NCI-H1694 treated with DMSO at 0.1 percent for 48 hours (cell line): ENCODE measurements around the gene TUBGCP5.
"Not testable (repeated sequence)": the region's sequence is repeated elsewhere in the genome, so short reads cannot be mapped to it uniquely, and the experiment has no call there.

Source experiments
- DNase-seq: peaks from one replicate; lab custom pipeline; 2025; lab: John Stamatoyannopoulos, UW

TUBGCP5 gene

GRCh38 chr15:23041736-23042135 lies 2.4 kb upstream of the TUBGCP5 start:
- DNase-seq: not testable (repeated sequence)

- DNase-seq: no peak
Observed at GRCh38 chr15:23039917-23040281, 530 bp upstream of the TUBGCP5 start.

DNA sequence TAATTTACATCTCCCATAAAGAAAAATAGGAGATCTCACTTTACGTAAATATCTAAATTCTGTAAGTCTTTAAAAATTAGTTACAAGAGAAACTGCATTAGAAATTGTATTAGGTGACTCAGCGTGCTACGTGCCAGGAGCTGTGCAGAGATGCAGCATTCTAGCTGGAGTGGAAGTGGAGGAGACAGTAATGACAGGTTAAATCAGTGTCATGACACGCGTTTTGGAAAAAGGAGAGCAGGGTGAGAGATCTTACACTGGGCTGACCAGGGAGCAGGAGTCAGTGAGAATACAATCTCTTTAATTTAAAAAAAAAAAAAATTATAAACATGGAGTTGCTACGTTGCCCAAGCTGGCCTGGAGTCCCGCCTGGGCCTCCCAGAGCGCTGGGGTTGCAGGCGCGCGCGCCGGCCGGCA lies 635 bp downstream of the TUBGCP5 start:
- DNase-seq: peak; percentile 0

GRCh38 chr15:23035964-23036566 lies 3.3 kb downstream of the TUBGCP5 start:
- no peak for DNase-seq

DNA sequence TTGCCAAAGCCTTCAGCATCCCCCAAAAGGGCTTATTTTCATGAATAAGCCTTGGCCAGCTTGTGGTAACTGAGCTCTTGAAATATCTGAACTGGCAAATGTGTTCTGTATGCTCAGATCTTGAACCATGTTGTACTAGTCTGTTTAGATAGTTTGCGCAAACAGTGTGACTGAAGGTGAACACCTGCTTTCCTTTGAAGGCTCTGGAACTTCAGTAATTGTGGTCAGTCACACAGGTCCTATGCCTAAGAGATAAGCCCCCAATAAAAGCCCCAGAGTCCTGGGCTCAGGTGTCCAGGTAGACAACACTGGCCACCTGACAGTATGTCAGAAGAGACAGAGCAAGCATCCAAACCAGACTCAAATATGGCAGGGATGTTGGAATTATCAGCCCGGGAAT lies 5.4 kb downstream of the TUBGCP5 start:
- DNase-seq: no peak

- DNase-seq: no peak
Observed at GRCh38 chr15:23026218-23026617, 13.2 kb downstream of the TUBGCP5 start.

DNA sequence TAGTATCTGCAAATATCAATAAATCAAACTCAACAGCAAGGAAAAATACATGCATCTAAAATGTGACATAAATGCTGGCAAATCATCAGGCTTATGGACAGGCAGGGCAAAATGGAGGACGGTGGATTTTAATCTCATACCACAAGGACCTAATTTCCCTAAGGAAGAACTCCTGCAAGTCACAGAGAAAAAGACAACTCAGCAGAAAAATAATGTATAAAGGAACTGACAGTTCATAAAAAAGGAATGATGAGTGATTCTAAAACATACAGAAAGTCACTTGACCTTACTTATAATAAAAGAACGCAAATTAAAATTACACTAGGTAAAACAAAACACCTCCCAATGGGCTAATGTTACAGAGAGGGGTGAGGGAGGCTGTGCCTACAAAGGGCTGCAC lies 17.2 kb downstream of the TUBGCP5 start:
- DNase-seq: no peak

- DNase-seq: no peak
Observed at GRCh38 chr15:23014394-23015000, 24.9 kb downstream of the TUBGCP5 start.

GRCh38 chr15:23013681-23014080 lies 25.7 kb downstream of the TUBGCP5 start:
- no peak for DNase-seq

DNA sequence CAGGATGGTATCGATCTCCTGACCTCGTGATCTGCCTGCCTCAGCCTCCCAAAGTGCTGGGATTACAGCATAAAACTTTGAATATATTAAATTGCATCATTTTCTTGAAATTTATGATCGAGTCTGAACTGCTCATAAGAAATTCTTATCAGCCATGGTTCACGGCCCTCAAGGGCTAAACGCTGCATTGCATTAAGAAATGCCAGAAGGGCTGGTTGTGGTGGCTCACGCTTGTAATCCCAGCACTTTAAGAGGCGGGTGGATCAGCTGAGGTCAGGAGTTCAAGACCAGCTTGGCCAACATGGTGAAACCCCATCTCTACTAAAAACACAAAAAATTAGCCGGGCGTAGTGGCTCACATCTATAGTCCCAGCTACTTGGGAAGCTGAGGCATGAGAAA lies 26.8 kb downstream of the TUBGCP5 start:
- DNase-seq: not testable (repeated sequence)

- no peak for DNase-seq
Observed at GRCh38 chr15:23003736-23004135, 35.6 kb downstream of the TUBGCP5 start.

DNA sequence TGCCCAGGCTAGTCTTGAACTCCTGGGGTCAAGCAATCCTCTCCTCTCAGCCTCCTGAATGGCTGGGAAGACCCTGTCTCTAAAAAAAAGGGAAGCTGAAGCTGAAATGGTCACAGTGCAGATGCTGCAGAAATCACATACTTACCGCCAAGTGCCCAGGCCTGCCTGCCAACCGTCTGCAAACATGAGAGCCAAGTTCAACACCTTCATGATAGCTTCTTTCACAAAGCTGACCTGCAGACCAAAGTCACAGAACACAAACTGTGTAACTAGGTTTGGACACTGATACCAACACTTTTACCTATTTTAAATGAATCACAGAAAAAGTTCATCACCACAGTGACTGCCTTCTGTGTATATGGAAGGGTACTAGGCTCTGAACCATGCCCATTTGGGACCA lies 36.4 kb downstream of the TUBGCP5 start:
- no peak for DNase-seq

DNA sequence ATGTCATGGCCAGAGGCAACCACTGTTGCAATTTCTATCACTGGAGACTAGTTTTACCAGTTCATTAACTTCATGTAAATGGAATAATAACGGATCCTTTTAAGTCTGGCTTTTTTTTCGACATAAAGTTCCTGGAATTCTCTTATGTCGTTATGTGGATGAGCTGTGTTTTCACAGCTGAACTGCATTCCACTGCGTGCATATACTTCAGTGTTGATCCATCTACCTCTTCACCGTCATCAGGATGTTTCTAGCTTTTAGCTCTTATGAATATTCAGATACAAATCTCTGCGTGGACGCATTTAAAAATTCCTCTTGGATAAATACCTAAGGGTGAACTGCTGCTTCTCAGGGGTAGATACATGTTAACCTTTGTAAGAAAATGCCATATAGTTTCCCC lies 43.6 kb downstream of the TUBGCP5 start:
- DNase-seq: no peak

GRCh38 chr15:22992024-22992326 lies 47.4 kb downstream of the TUBGCP5 start:
- DNase-seq: no peak

- DNase-seq: no peak
Observed at GRCh38 chr15:22989576-22990477, 49.5 kb downstream of the TUBGCP5 start.

- DNase-seq: no peak
Observed at GRCh38 chr15:22988811-22989210, 50.6 kb downstream of the TUBGCP5 start.

GRCh38 chr15:22981931-22982330 lies 57.4 kb downstream of the TUBGCP5 start:
- DNase-seq: not testable (repeated sequence)

- DNase-seq: no peak
Observed at GRCh38 chr15:22981051-22981840, 58.1 kb downstream of the TUBGCP5 start.

DNA sequence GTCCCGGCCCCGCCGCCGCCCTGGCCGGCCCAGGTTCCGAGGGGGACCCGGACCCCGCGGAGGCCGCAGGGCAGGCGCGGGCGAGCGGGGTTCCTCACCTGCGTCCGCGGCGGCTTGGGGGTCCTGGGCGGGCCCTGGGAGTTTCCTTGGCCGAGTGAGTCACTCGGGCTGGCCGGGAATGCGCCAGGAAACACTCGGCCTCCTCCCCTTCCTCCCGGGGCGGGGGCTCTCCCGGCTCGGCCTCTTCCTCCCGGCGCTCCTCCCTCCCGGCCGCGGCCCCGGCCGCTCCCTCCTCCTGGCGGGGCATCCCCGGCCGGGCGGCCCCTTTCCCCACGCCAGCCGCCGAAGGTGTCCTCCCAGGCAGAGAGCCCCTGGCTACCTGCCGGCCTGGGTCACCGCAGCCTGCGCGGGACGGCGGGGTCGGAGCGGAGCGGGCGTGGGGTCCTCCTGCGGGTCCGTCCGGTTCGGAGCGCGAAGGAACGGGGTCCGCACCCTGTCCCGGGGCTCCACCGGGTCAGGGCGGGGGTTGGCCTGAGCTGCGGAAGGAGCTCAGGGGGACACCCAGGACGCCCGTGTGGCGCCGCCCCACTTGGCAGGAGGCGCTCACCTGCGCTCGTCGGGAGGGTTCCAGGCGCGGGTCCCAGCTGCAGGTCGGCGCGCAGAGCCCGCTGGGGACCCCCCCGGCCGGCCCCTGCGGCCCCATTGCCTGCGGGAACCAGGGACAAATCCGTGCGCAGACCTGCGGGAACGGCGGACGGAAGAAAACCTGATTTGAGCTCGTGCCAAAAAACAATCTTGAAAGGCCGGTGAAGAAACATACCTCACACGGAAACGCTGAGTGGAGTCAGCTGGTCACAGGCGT lies 58.9 kb downstream of the TUBGCP5 start, which contains the start of gene CYFIP1:
CYFIP1 (minus strand) TSS at position 180 of the 862 bp plus-strand sequence. CDS start 33,083 bp downstream, outside the sequence.
- DNase-seq: no peak

DNA sequence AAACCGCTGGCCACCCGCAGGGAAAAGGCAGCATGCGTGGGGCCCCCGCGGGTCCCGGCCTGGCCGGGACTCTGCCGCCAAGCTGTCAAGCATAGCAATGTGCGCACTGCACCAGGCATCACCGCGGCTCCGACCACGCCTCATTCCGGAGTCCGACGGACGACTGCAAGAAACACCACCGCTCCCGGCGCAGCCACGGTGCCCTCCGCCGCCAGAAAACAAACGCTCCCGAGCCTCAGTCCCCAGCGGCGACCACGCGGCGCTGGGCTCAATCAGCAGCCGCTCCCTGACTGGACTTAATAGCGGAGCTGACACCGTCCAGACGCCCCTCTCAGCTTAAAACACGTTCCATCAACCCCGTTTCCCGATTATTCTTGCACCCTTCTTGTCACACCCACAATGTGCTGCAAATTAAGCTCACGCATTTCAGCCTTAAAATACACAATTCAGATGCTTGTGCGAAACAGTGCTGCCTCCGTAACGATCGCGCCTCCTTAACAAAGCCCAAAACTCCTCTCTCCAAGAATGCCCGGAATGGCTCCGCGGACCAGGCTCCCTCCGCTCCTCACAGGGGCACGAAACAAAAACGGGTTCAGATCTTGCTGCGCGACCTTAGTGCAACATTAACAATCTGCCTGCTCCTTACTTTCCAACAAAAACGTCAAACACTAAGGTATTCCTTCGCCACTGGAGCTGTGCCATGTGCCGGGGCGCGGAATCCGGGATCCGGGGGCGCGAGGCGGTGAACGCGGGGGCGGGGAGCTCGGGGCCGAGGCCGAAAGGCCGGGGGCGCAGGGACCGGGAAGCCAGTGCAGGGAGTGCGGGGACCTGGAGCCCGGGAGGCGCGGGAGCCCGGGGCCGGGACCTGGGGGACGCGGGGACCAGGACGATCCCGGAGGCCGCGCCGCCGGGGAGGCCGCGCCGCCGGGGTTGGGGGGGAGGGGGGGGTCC lies 59.9 kb downstream of the TUBGCP5 start:
- DNase-seq: no peak
